ENCODE measurements around the gene FLAD1.

- TF ChIP-seq, protein P1, sequence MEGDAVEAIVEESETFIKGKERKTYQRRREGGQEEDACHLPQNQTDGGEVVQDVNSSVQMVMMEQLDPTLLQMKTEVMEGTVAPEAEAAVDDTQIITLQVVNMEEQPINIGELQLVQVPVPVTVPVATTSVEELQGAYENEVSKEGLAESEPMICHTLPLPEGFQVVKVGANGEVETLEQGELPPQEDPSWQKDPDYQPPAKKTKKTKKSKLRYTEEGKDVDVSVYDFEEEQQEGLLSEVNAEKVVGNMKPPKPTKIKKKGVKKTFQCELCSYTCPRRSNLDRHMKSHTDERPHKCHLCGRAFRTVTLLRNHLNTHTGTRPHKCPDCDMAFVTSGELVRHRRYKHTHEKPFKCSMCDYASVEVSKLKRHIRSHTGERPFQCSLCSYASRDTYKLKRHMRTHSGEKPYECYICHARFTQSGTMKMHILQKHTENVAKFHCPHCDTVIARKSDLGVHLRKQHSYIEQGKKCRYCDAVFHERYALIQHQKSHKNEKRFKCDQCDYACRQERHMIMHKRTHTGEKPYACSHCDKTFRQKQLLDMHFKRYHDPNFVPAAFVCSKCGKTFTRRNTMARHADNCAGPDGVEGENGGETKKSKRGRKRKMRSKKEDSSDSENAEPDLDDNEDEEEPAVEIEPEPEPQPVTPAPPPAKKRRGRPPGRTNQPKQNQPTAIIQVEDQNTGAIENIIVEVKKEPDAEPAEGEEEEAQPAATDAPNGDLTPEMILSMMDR (IDR thresholded peaks at IDR 0.05), result no peak
- TF ChIP-seq POLR2A (IDR thresholded peaks at IDR 0.05) (no peak), POLR2AphosphoS5 (IDR thresholded peaks at IDR 0.05) (peak; percentile 2)
Measured at GRCh38 chr1:155003766-155004351, 20.7 kb downstream of the FLAD1 start.
